ENCODE results near the gene CDH4. TPM values are rescaled to one million over a fixed set of nuclear protein-coding genes. Genes with fewer than 3 reads are reported as not detected.

The CDH4 gene
- total and polyA plus RNA-seq, 2 of the 13 experiments (the other 11 are each of a cell fraction or from before 2014, with no cell fraction given), result not detected

- Histone ChIP-seq H4K20me1 (ENCODE audit: insufficient read depth, low read length) (no peaks in the 10 kb centered on the region), H3K4me3 (replicated peaks in 1 of 3; ENCODE audit: insufficient read depth in 1 of 3, low read depth in 2 of 3, low read length in 3 of 3) (no peak overlapping the region), H3K4me1 (ENCODE audit: insufficient read depth, low read length) (no peaks in the 10 kb centered on the region), H3K9ac (ENCODE audit: insufficient read depth, low read depth, low read length) (no peak overlapping the region), H3K9me3 (ENCODE audit: low read length) (no peaks in the 10 kb centered on the region), H2AFZ (ENCODE audit: low read length) (no peak overlapping the region), H3K4me2 (ENCODE audit: low read depth, low read length) (no peak overlapping the region), H3K36me3 (replicated peaks in 1 of 2; ENCODE audit: control insufficient read depth in 1 of 2, insufficient read depth in 2 of 2, low read length in 2 of 2) (no peaks in the 10 kb centered on the region), H3K79me2 (ENCODE audit: insufficient read depth, low read length) (no peaks in the 10 kb centered on the region), H3K27me3 (ENCODE audit: control insufficient read depth in 1 of 2, insufficient read depth in 2 of 2, low read length in 2 of 2) (peaks cover 0 to 3% of the 10 kb centered on the region in 2 experiments; a peak in 2 of 5 replicates), H3K27ac (ENCODE audit: extremely low read length, insufficient read depth, low read length) (no peak overlapping the region)
- BruUV-seq (replicated peaks), result no TSS peak
- POLR2A ChIA-PET, result no interaction called here
- intact Hi-C loops (cut with micrococcal nuclease; ENCODE audit: unreplicated experiment), result no loop called here
- no peak for DNase-seq (ENCODE audit: low spot score)
- TF ChIP-seq ZNF550 (CRISPR knock-in tag; IDR thresholded peaks at IDR 0.05; ENCODE audit: borderline replicate concordance) (no peak), REPIN1 (CRISPR knock-in tag; IDR thresholded peaks at IDR 0.05; ENCODE audit: borderline replicate concordance, low read depth) (no peak), POGK (CRISPR knock-in tag; conservative IDR thresholded peaks at IDR 0.05) (no peak), MXI1 (IDR thresholded peaks at IDR 0.05; ENCODE audit: borderline replicate concordance, low read depth, low read length) (no peak), FOSL2 (CRISPR knock-in tag; IDR thresholded peaks at IDR 0.05) (no peak), ASH2L (IDR thresholded peaks at IDR 0.05; ENCODE audit: insufficient read length, low read depth, low read length) (no peak), THAP7 (CRISPR knock-in tag; IDR thresholded peaks at IDR 0.05) (no peak), NRL (CRISPR knock-in tag; IDR thresholded peaks at IDR 0.05; ENCODE audit: borderline replicate concordance) (no peak), KLF16 (CRISPR knock-in tag; IDR thresholded peaks at IDR 0.05) (no peak), FIP1L1 (IDR thresholded peaks at IDR 0.05; ENCODE audit: borderline replicate concordance, insufficient read depth, low read depth, low read length) (no peak), KMT2B (CRISPR knock-in tag; IDR thresholded peaks at IDR 0.05) (no peak), NBN (conservative IDR thresholded peaks at IDR 0.05) (no peak), ZNF160 (CRISPR knock-in tag; IDR thresholded peaks at IDR 0.05) (no peak), ZNF800 (CRISPR knock-in tag; IDR thresholded peaks at IDR 0.05) (no peak), CEBPB (IDR thresholded peaks at IDR 0.05; ENCODE audit: borderline replicate concordance, low read depth, low read length) (no peak), ZNF562 (CRISPR knock-in tag; IDR thresholded peaks at IDR 0.05; ENCODE audit: borderline replicate concordance) (no peak), RARA (CRISPR knock-in tag; IDR thresholded peaks at IDR 0.05) (no peak), NR0B2 (CRISPR knock-in tag; IDR thresholded peaks at IDR 0.05) (no peak), SMARCE1 (IDR thresholded peaks at IDR 0.05; ENCODE audit: borderline replicate concordance) (no peak)
- no peak for ATAC-seq
- in situ Hi-C loops (cut with HindIII; ENCODE audit: extremely low pct_ligation_motif_present, low pct_unique_long_range_greater_than_20kb), result no loop called here
- WGBS (ENCODE audit: low lambda C conversion rate), result 37% methylated on average over 6 of the region's 6 CpGs
- no peak for FAIRE-seq
- CTCF ChIA-PET (ENCODE audit: low intra/inter-chr PET ratio, low total read pairs), result no interaction called here
These were observed 41.2 kb upstream of the CDH4 start for GRCh38 chr20:61210862-61211261.

Measured in HepG2 (cell line).